Activated B cell treated with CpG ODN at 0.5 μM for 24 hours (primary cell): ENCODE data around the gene RASSF7. TPM values are rescaled to one million over a fixed set of nuclear protein-coding genes. Genes with fewer than 3 reads are reported as not detected.

ENCODE experiments used
- ATAC-seq: fragments of 200-7000 bp; cut with Tn5 transposase; one replicate; pipeline ENCODE4 v1.10.0; 2021; ENCODE audit warnings: low read depth, mild to moderate bottlenecking, moderate library complexity
- CTCF ChIA-PET: fragments of 350-600 bp; sonication (Branson Sonifier 250); formaldehyde crosslinking; loops from one replicate; lab custom pipeline; 2021; ENCODE audit warnings: antibody characterized with exemption; lab: Charles Lee
- POLR2A ChIA-PET: fragments of 350-600 bp; sonication (Branson Sonifier 250); formaldehyde crosslinking; loops from one replicate; lab custom pipeline; 2021; ENCODE audit warnings: antibody characterized with exemption; lab: Charles Lee
- DNase-seq: peaks from one replicate; pipeline ENCODE4 v3.0.0; 2022
- H3K27ac Mint-ChIP-seq: one replicate; pipeline ENCODE4 v1.8.0; 2020; ENCODE audit warnings: mixed read lengths
- H3K27me3 Mint-ChIP-seq: one replicate; pipeline ENCODE4 v1.8.0; 2021; ENCODE audit warnings: mixed read lengths
- H3K36me3 Mint-ChIP-seq: one replicate; pipeline ENCODE4 v1.8.0; 2021; ENCODE audit warnings: low read depth, mixed read lengths
- H3K4me1 Mint-ChIP-seq: one replicate; pipeline ENCODE4 v1.8.0; 2021; ENCODE audit warnings: mixed read lengths
- H3K4me3 Mint-ChIP-seq: one replicate; pipeline ENCODE4 v1.8.0; 2020; ENCODE audit warnings: mild to moderate bottlenecking, mixed read lengths
- H3K9me3 Mint-ChIP-seq: one replicate; pipeline ENCODE4 v1.8.0; 2020; ENCODE audit warnings: mixed read lengths
- CTCF ChIP-seq: fragments of 200-600 bp; IDR thresholded peaks from one replicate; pipeline ENCODE4 v1.8.0; 2022; ENCODE audit warnings: antibody characterized with exemption, mild to moderate bottlenecking
- intact Hi-C: fragments of 100-400 bp; cut with micrococcal nuclease; formaldehyde crosslinking; loops from one replicate; pipeline ENCODE4 v1.15.1; 2024
- total RNA-seq: library from RNA; stranded (reverse); gene quantifications from 2 replicates; pipeline ENCODE4 v1.2.3, GENCODE V29; 2022

Gene RASSF7
- total RNA-seq, 1 donor from 2014 or later = 14.9 TPM

- CTCF ChIA-PET = no interaction called here
- Mint-ChIP-seq H3K36me3 (peaks cover 31% of the 10 kb centered on the region), H3K9me3 (no peaks in the 10 kb centered on the region), H3K27me3 (peaks cover 2% of the 10 kb centered on the region), H3K4me1 (peaks cover 38% of the 10 kb centered on the region), H3K4me3 (no peak overlapping the region), H3K27ac (no peak overlapping the region)
- ATAC-seq (no peak), DNase-seq (no peak)
- no peak for TF ChIP-seq CTCF
- intact Hi-C loops = no loop called here
- POLR2A ChIA-PET = no interaction called here
These were observed 19.2 kb downstream of the RASSF7 start for GRCh38 chr11:579830-580601.

GRCh38 chr11:581342-581741 is 20.6 kb downstream of the RASSF7 start:
- H3K4me1 Mint-ChIP-seq = peaks cover 36% of the 10 kb centered on the region

GRCh38 chr11:581752-582151 is 21.0 kb downstream of the RASSF7 start:
- ChIA-PET CTCF (no interaction called here), POLR2A (no interaction called here)
- Mint-ChIP-seq H3K27ac (no peak overlapping the region), H3K9me3 (no peaks in the 10 kb centered on the region), H3K27me3 (no peaks in the 10 kb centered on the region), H3K4me1 (peaks cover 36% of the 10 kb centered on the region), H3K36me3 (peaks cover 36% of the 10 kb centered on the region), H3K4me3 (no peak overlapping the region)
- DNase-seq = no peak
- ATAC-seq = no peak
- TF ChIP-seq CTCF = no peak
- intact Hi-C loops = no loop called here

More at GRCh38 chr11:581342-581741, 20.6 kb downstream of the RASSF7 start:
- CTCF ChIA-PET = no interaction called here
- Mint-ChIP-seq H3K36me3 (peaks cover 32% of the 10 kb centered on the region), H3K27ac (no peak overlapping the region), H3K4me3 (no peak overlapping the region), H3K27me3 (no peaks in the 10 kb centered on the region), H3K9me3 (no peaks in the 10 kb centered on the region)
- TF ChIP-seq CTCF = no peak
- intact Hi-C loops = no loop called here
- POLR2A ChIA-PET = no interaction called here
- DNase-seq = no peak
- ATAC-seq = no peak

GRCh38 chr11:584287-584686 is 23.5 kb downstream of the RASSF7 start:
- TF ChIP-seq CTCF = no peak
- intact Hi-C loops = no loop called here
- POLR2A ChIA-PET = interaction anchor here (0.7 kb wide), 1 partner anchor 29 kb away, joined by 13 read pairs; no protein-coding TSS in a partner anchor
- no peak for DNase-seq
- CTCF ChIA-PET = no interaction called here
- no peak for ATAC-seq
- no peak overlapping the region for H3K27ac Mint-ChIP-seq
- peaks cover 57% of the 10 kb centered on the region for H3K36me3 Mint-ChIP-seq
- no peaks in the 10 kb centered on the region for H3K27me3 Mint-ChIP-seq
- H3K4me1 Mint-ChIP-seq = peaks cover 13% of the 10 kb centered on the region
- no peak overlapping the region for H3K4me3 Mint-ChIP-seq
- H3K9me3 Mint-ChIP-seq = no peaks in the 10 kb centered on the region

GRCh38 chr11:586376-587316 is 25.9 kb downstream of the RASSF7 start:
- no peak overlapping the region for H3K27ac Mint-ChIP-seq
- ATAC-seq (no peak), DNase-seq (no peak)
- intact Hi-C loops = no loop called here
- TF ChIP-seq CTCF = no peak
- ChIA-PET POLR2A (interaction anchor here (0.6 to 1.1 kb wide), 2 partner anchors 105 to 161 kb away, joined by 3 to 4 read pairs; no protein-coding TSS in a partner anchor), CTCF (no interaction called here)
- H3K4me3 Mint-ChIP-seq = no peak overlapping the region
- H3K4me1 Mint-ChIP-seq = no peaks in the 10 kb centered on the region
- H3K9me3 Mint-ChIP-seq = no peaks in the 10 kb centered on the region
- peaks cover 73% of the 10 kb centered on the region for H3K36me3 Mint-ChIP-seq
- H3K27me3 Mint-ChIP-seq = no peaks in the 10 kb centered on the region
